ENCODE data around the gene PSMD4.

The PSMD4 gene

GRCh38 chr1:151309811-151310323 lies 55.3 kb downstream of the PSMD4 start:
- no peak overlapping the region for H3K4me2 ChIP-seq (ENCODE audit: low read depth, low read length, poor library complexity, severe bottlenecking)
- no peaks in the 10 kb centered on the region for H3K9me2 ChIP-seq (replicated peaks; ENCODE audit: low read depth, low read length)
- H4K20me1 ChIP-seq (ENCODE audit: insufficient read depth, low read length, poor library complexity, severe bottlenecking): no peaks in the 10 kb centered on the region
- H3K79me2 ChIP-seq (ENCODE audit: insufficient read depth, low read length): no peaks in the 10 kb centered on the region
- H3F3A ChIP-seq (ENCODE audit: low read depth): no peaks in the 10 kb centered on the region
- no peak overlapping the region for H3K4me3 ChIP-seq (ENCODE audit: low read length, poor library complexity, severe bottlenecking)
- no peak overlapping the region for H2AFZ ChIP-seq (ENCODE audit: low read length)
- no peaks in the 10 kb centered on the region for H3K27me3 ChIP-seq (ENCODE audit: insufficient read depth, low read length, poor library complexity, severe bottlenecking)
- no peaks in the 10 kb centered on the region for H3K4me1 ChIP-seq (ENCODE audit: insufficient read depth, low read length, poor library complexity, severe bottlenecking)
- no peak overlapping the region for H3K9ac ChIP-seq (ENCODE audit: low read depth, low read length, poor library complexity, severe bottlenecking)
- peaks cover 66% of the 10 kb centered on the region; the same call in 1 of the 2 replicates for H3K36me3 ChIP-seq (ENCODE audit: insufficient read depth, low read length)
- H3K9me3 ChIP-seq (ENCODE audit: insufficient read depth, low read depth, low read length): no peaks in the 10 kb centered on the region
- no peak for TF ChIP-seq EZH2phosphoT487 (IDR thresholded peaks at IDR 0.05; ENCODE audit: borderline replicate concordance)
- TF ChIP-seq, protein P1, sequence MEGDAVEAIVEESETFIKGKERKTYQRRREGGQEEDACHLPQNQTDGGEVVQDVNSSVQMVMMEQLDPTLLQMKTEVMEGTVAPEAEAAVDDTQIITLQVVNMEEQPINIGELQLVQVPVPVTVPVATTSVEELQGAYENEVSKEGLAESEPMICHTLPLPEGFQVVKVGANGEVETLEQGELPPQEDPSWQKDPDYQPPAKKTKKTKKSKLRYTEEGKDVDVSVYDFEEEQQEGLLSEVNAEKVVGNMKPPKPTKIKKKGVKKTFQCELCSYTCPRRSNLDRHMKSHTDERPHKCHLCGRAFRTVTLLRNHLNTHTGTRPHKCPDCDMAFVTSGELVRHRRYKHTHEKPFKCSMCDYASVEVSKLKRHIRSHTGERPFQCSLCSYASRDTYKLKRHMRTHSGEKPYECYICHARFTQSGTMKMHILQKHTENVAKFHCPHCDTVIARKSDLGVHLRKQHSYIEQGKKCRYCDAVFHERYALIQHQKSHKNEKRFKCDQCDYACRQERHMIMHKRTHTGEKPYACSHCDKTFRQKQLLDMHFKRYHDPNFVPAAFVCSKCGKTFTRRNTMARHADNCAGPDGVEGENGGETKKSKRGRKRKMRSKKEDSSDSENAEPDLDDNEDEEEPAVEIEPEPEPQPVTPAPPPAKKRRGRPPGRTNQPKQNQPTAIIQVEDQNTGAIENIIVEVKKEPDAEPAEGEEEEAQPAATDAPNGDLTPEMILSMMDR (conservative IDR thresholded peaks at IDR 0.05; ENCODE audit: low read length): no peak

DNA sequence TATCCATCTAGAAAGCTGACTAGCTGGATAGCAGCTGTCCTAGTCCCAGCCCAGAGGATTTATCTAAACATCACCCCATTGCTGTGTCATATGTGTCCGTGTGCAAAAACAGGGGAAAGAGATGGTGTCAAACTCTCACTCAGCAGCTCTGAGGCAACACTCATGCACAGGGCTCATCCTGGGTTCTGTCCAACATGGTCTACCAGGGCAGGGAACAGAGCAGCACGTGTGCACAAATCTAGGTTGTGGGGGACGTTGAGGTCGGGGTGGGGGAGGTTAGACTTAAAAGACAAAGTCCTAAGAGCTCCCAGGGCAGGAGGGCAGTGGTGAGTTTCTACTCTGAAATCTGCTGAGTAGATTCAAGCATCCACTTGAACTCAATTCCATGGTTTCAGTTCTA lies 56.5 kb downstream of the PSMD4 start:
- Histone ChIP-seq H3K36me3 (ENCODE audit: insufficient read depth, low read length) (peaks cover 64% of the 10 kb centered on the region; the same call in 1 of the 2 replicates), H3K9me2 (replicated peaks; ENCODE audit: low read depth, low read length) (no peaks in the 10 kb centered on the region), H3K79me2 (ENCODE audit: insufficient read depth, low read length) (no peaks in the 10 kb centered on the region), H4K20me1 (ENCODE audit: insufficient read depth, low read length, poor library complexity, severe bottlenecking) (no peaks in the 10 kb centered on the region), H2AFZ (ENCODE audit: low read length) (no peak overlapping the region), H3K27me3 (ENCODE audit: insufficient read depth, low read length, poor library complexity, severe bottlenecking) (no peaks in the 10 kb centered on the region), H3K9ac (ENCODE audit: low read depth, low read length, poor library complexity, severe bottlenecking) (no peak overlapping the region), H3K4me2 (ENCODE audit: low read depth, low read length, poor library complexity, severe bottlenecking) (no peak overlapping the region), H3K4me1 (ENCODE audit: insufficient read depth, low read length, poor library complexity, severe bottlenecking) (no peaks in the 10 kb centered on the region), H3K4me3 (ENCODE audit: low read length, poor library complexity, severe bottlenecking) (no peak overlapping the region), H3F3A (ENCODE audit: low read depth) (no peaks in the 10 kb centered on the region), H3K9me3 (ENCODE audit: insufficient read depth, low read depth, low read length) (no peaks in the 10 kb centered on the region)
- no peak for TF ChIP-seq EZH2phosphoT487 (IDR thresholded peaks at IDR 0.05; ENCODE audit: borderline replicate concordance)
- TF ChIP-seq, protein P1 (conservative IDR thresholded peaks at IDR 0.05; ENCODE audit: low read length): no peak

DNA sequence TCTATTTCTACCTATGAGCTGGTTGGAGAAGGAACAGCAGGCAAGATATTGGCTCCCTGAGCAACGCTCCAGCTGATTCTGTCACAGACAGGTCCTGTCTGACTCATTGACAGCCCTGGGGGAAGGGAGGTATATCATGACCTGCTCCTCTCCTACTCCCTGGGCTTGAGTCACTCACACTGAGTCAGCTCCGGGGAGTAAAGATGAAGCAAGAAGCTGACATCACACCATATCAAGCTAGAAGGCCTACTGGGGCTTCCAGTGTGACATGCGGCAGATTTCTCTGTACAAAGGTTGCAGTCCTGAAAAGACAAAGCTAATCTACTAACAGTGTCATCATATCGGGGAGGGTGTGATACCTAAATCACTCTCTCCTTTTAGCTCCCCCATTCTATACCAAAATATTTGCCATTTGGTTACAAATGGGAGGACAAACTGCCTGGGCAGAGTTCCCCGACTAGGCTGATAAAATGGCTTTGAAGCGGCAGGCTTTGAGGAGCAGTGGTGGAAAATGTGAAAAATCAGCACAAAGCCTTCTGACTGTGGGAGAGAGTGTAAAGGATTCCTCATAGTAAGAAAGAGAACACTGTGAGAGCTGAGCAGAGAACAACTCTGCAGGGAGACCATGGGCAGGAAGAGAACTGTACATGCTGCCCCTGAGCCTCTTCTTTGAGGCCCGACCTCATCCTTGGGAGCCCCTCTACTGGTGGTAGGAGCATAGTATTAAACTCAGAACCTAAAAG lies 57.2 kb downstream of the PSMD4 start:
- H3K9ac ChIP-seq (ENCODE audit: low read depth, low read length, poor library complexity, severe bottlenecking): no peak overlapping the region
- no peaks in the 10 kb centered on the region for H3F3A ChIP-seq (ENCODE audit: low read depth)
- TF ChIP-seq, protein P1 (conservative IDR thresholded peaks at IDR 0.05; ENCODE audit: low read length): no peak
- no peak for TF ChIP-seq EZH2phosphoT487 (IDR thresholded peaks at IDR 0.05; ENCODE audit: borderline replicate concordance)
- no peak overlapping the region for H3K4me2 ChIP-seq (ENCODE audit: low read depth, low read length, poor library complexity, severe bottlenecking)
- H3K27me3 ChIP-seq (ENCODE audit: insufficient read depth, low read length, poor library complexity, severe bottlenecking): no peaks in the 10 kb centered on the region
- peaks cover 61% of the 10 kb centered on the region; the same call in 1 of the 2 replicates for H3K36me3 ChIP-seq (ENCODE audit: insufficient read depth, low read length)
- no peaks in the 10 kb centered on the region for H4K20me1 ChIP-seq (ENCODE audit: insufficient read depth, low read length, poor library complexity, severe bottlenecking)
- H3K79me2 ChIP-seq (ENCODE audit: insufficient read depth, low read length): no peaks in the 10 kb centered on the region
- no peaks in the 10 kb centered on the region for H3K4me1 ChIP-seq (ENCODE audit: insufficient read depth, low read length, poor library complexity, severe bottlenecking)
- H3K4me3 ChIP-seq (ENCODE audit: low read length, poor library complexity, severe bottlenecking): no peak overlapping the region
- H3K9me3 ChIP-seq (ENCODE audit: insufficient read depth, low read depth, low read length): no peaks in the 10 kb centered on the region
- no peak overlapping the region for H2AFZ ChIP-seq (ENCODE audit: low read length)
- no peaks in the 10 kb centered on the region for H3K9me2 ChIP-seq (replicated peaks; ENCODE audit: low read depth, low read length)

All from Loucy (cell line).